ENCODE measurements around the gene FRYL.

FRYL gene

GRCh38 chr4:48475770-48476169 is 304.3 kb downstream of the FRYL start:
- no peak overlapping the region for H3K27ac ChIP-seq
- TF ChIP-seq ZFX (IDR thresholded peaks at IDR 0.05) (no peak), CTCF (conservative IDR thresholded peaks at IDR 0.05) (no peak)

- TF ChIP-seq CTCF (conservative IDR thresholded peaks at IDR 0.05) (no peak), ZFX (IDR thresholded peaks at IDR 0.05) (no peak)
- no peak overlapping the region for H3K27ac ChIP-seq
Measured at GRCh38 chr4:48472794-48473193, 307.3 kb downstream of the FRYL start.

GRCh38 chr4:48470570-48470969 is 309.5 kb downstream of the FRYL start:
- H3K27ac ChIP-seq: no peak overlapping the region
- TF ChIP-seq ZFX (IDR thresholded peaks at IDR 0.05) (no peak), CTCF (conservative IDR thresholded peaks at IDR 0.05) (no peak)

GRCh38 chr4:48470137-48470536 is 309.9 kb downstream of the FRYL start:
- H3K27ac ChIP-seq: no peak overlapping the region
- TF ChIP-seq ZFX (IDR thresholded peaks at IDR 0.05) (no peak), CTCF (conservative IDR thresholded peaks at IDR 0.05) (no peak)

GRCh38 chr4:48467891-48468290 is 312.2 kb downstream of the FRYL start:
- TF ChIP-seq ZFX (IDR thresholded peaks at IDR 0.05) (no peak), CTCF (conservative IDR thresholded peaks at IDR 0.05) (no peak)
- H3K27ac ChIP-seq: no peak overlapping the region

- no peak overlapping the region for H3K27ac ChIP-seq
- TF ChIP-seq ZFX (IDR thresholded peaks at IDR 0.05) (no peak), CTCF (conservative IDR thresholded peaks at IDR 0.05) (no peak)
Measured at GRCh38 chr4:48467442-48467841, 312.6 kb downstream of the FRYL start.

- H3K27ac ChIP-seq: no peak overlapping the region
- TF ChIP-seq CTCF (conservative IDR thresholded peaks at IDR 0.05): no peak
- no peak for TF ChIP-seq ZFX (IDR thresholded peaks at IDR 0.05)
Measured at GRCh38 chr4:48462363-48462762, 317.7 kb downstream of the FRYL start.
